BLaER1 treated with 17β-estradiol and CSF1 and Interleukin-3, amounts not matched to agents 10 nM and 100 nM (cell line): Measurements from ENCODE around the gene STRA6.
A peak's percentile ranks its signal among the peaks of the same experiment; 100 is the strongest.

Source experiments
- H3K27ac ChIP-seq, 11 experiments: shearing (Covaris generic); formaldehyde crosslinking; 2 replicates each; pipeline ENCODE4 v1.8.1; 2022
- H3K27me3 ChIP-seq, 11 experiments: shearing (Covaris generic); formaldehyde crosslinking; 2 replicates each; pipeline ENCODE4 v1.8.1; 2022
- H3K36me3 ChIP-seq, 11 experiments: shearing (Covaris generic); formaldehyde crosslinking; 2 replicates each; pipeline ENCODE4 v1.8.1; 2022
- H3K4me1 ChIP-seq, 10 experiments: shearing (Covaris generic); formaldehyde crosslinking; 2 replicates each; pipeline ENCODE4 v1.8.1; 2022
- H3K4me2 ChIP-seq, 11 experiments: shearing (Covaris generic); formaldehyde crosslinking; 2 replicates each; pipeline ENCODE4 v1.8.1; 2022
- H3K4me3 ChIP-seq, 10 experiments: shearing (Covaris generic); formaldehyde crosslinking; 2 replicates each; pipeline ENCODE4 v1.8.1; 2022
- H3K9ac ChIP-seq, 11 experiments: shearing (Covaris generic); formaldehyde crosslinking; 2 replicates each; pipeline ENCODE4 v1.8.1; 2022
- H3K9me3 ChIP-seq, 11 experiments: shearing (Covaris generic); formaldehyde crosslinking; replicated peaks in 1 of 11; 2 replicates each; pipeline ENCODE4 v1.8.1; 2022
- H4K20me1 ChIP-seq, 11 experiments: shearing (Covaris generic); formaldehyde crosslinking; 2 replicates each; pipeline ENCODE4 v1.8.1; 2022
- Cebpa-rat ChIP-seq, 11 experiments: shearing (Covaris generic); IDR thresholded peaks; 2 replicates each; pipeline ENCODE4 v1.8.1; 2022

The STRA6 gene

DNA sequence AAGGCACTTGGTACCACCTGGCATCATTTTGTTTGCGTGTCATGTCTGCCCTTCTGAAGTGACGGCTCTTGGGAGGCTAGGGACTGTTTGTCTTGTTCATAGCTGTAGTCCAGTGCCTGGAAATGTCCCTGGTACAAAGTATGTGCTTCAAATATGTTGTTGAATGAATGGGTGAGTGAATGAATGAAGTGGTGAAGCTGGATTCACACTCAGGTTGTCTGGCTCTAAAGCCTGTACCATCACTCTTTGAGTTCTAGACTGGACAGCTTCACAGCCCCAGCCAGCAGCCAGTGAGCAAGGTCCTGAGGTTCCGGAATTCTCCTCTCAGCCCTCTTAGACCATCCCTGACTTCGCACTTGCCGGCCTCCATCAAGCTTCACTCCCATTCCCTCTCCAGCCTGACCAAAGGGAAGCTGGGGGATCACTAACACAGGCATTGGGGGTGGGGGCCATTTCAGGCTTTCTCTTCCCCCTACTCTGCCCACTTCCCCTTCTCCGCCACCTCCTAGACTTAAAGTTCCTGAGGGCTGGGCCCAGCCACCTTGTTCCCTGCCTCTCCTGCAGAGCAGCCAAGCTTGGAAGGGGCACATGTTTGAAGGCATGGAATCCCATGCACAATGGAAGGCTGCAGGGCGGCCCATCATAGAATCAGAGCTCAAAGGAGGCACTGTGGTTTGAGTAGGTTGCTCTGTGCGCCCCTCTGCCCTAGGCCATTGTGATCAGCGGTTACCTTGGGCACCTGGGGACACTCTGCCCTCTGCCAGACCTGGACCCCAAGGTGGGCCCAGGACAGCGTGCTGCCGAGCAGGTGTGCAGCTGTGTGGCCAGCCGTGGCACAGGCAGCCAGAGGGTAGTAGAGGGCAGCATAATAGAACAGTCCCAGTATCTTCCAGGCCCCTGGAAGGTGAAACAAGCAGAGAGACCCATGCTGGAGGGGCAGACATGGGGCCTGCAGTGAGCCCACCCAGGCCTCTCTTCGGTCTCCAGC lies 7.7 kb downstream of the STRA6 start:
- H3K9ac ChIP-seq, result no peak overlapping the region
- peaks cover 0 to 21% (median 0%) of the 10 kb centered on the region in 11 experiments; a peak in 3 of 22 replicates for H4K20me1 ChIP-seq
- H3K36me3 ChIP-seq, result no peaks in the 10 kb centered on the region
- peaks cover 13 to 83% (median 51%) of the 10 kb centered on the region in 10 experiments; a peak in 19 of 20 replicates for H3K4me1 ChIP-seq
- H3K4me3 ChIP-seq, result no peak overlapping the region
- peak overlapping the region in 6 of 11 experiments; percentile 16 to 83 (median 76); a peak in 11 of 22 replicates for H3K4me2 ChIP-seq
- no peaks in the 10 kb centered on the region for H3K27me3 ChIP-seq
- no peak for TF ChIP-seq Cebpa-rat (IDR thresholded peaks at IDR 0.05)
- H3K27ac ChIP-seq, result no peak overlapping the region
- H3K9me3 ChIP-seq, result no peaks in the 10 kb centered on the region

- H3K27ac ChIP-seq, result peak overlapping the region in 1 of 11 experiments; percentile 31; a peak in 1 of 22 replicates
- H3K4me1 ChIP-seq, result peaks cover 9 to 73% (median 45%) of the 10 kb centered on the region in 10 experiments; a peak in 19 of 20 replicates
- H3K9me3 ChIP-seq, result no peaks in the 10 kb centered on the region
- H3K4me2 ChIP-seq, result peak overlapping the region in 7 of 11 experiments; percentile 12 to 83 (median 72); a peak in 13 of 22 replicates
- no peaks in the 10 kb centered on the region for H3K27me3 ChIP-seq
- TF ChIP-seq Cebpa-rat (IDR thresholded peaks at IDR 0.05), result no peak
- peaks cover 0 to 21% (median 0%) of the 10 kb centered on the region in 11 experiments; a peak in 3 of 22 replicates for H4K20me1 ChIP-seq
- H3K36me3 ChIP-seq, result no peaks in the 10 kb centered on the region
- no peak overlapping the region for H3K9ac ChIP-seq
- no peak overlapping the region for H3K4me3 ChIP-seq
Measured at GRCh38 chr15:74193905-74194304, 8.7 kb downstream of the STRA6 start.

- H3K9ac ChIP-seq, result no peak overlapping the region
- TF ChIP-seq Cebpa-rat (IDR thresholded peaks at IDR 0.05), result no peak
- no peaks in the 10 kb centered on the region for H3K36me3 ChIP-seq
Measured at GRCh38 chr15:74193299-74193718, 9.3 kb downstream of the STRA6 start.

DNA sequence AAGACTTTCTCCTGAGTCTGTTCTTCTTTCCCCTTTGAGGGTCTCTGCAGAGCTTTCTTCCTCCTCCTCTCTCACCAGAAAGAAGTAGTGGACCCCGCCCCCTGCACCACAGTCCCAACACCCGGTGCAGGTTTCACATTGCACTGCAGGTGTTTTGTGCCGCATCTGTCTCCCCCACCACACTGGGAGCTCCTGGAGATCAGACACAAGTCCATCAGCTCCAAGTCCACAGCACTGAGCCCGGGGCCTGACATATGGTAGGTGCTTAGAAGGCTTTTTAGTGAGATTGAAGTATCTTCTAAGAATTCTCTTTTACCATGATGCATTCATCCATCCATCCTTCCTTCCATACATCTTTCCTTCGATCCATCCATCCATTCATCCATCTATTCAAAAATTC lies 9.8 kb downstream of the STRA6 start:
- Histone ChIP-seq H3K4me2 (peak overlapping the region in 5 of 11 experiments; percentile 70 to 83 (median 79); a peak in 9 of 22 replicates), H3K9me3 (no peaks in the 10 kb centered on the region), H3K9ac (no peak overlapping the region), H3K27ac (no peak overlapping the region), H3K4me1 (peaks cover 0 to 61% (median 40%) of the 10 kb centered on the region in 10 experiments; a peak in 17 of 20 replicates), H3K27me3 (no peaks in the 10 kb centered on the region), H3K4me3 (no peak overlapping the region), H4K20me1 (peaks cover 0 to 21% (median 0%) of the 10 kb centered on the region in 11 experiments; a peak in 2 of 22 replicates), H3K36me3 (no peaks in the 10 kb centered on the region)
- no peak for TF ChIP-seq Cebpa-rat (IDR thresholded peaks at IDR 0.05)

More at GRCh38 chr15:74193299-74193718, 9.3 kb downstream of the STRA6 start:
- H3K27me3 ChIP-seq, result no peaks in the 10 kb centered on the region
- H3K4me2 ChIP-seq, result peak overlapping the region in 7 of 11 experiments; percentile 12 to 83 (median 72); a peak in 12 of 22 replicates
- peaks cover 0 to 21% (median 0%) of the 10 kb centered on the region in 11 experiments; a peak in 3 of 22 replicates for H4K20me1 ChIP-seq
- peaks cover 3 to 67% (median 42%) of the 10 kb centered on the region in 10 experiments; a peak in 19 of 20 replicates for H3K4me1 ChIP-seq
- no peak overlapping the region for H3K4me3 ChIP-seq
- H3K9me3 ChIP-seq, result no peaks in the 10 kb centered on the region
- H3K27ac ChIP-seq, result peak overlapping the region in 1 of 11 experiments; percentile 31; a peak in 1 of 22 replicates

- H4K20me1 ChIP-seq, result peaks cover 0 to 17% (median 0%) of the 10 kb centered on the region in 11 experiments; a peak in 2 of 22 replicates
- no peak for TF ChIP-seq Cebpa-rat (IDR thresholded peaks at IDR 0.05)
- 0 out of 22 replicates have a peak overlapping the region, but pooled peaks of 1 of the 11 experiments have one; percentile 83 for H3K4me2 ChIP-seq
- H3K36me3 ChIP-seq, result no peaks in the 10 kb centered on the region
- no peak overlapping the region for H3K9ac ChIP-seq
- H3K9me3 ChIP-seq, result no peaks in the 10 kb centered on the region
- no peak overlapping the region for H3K27ac ChIP-seq
- no peak overlapping the region for H3K4me3 ChIP-seq
- no peaks in the 10 kb centered on the region for H3K27me3 ChIP-seq
- H3K4me1 ChIP-seq, result peaks cover 0 to 53% (median 37%) of the 10 kb centered on the region in 10 experiments; a peak in 17 of 20 replicates
Measured at GRCh38 chr15:74191798-74192197, 10.8 kb downstream of the STRA6 start.

- no peak overlapping the region for H3K9ac ChIP-seq
- no peaks in the 10 kb centered on the region for H3K9me3 ChIP-seq
- no peak for TF ChIP-seq Cebpa-rat (IDR thresholded peaks at IDR 0.05)
- no peaks in the 10 kb centered on the region for H3K36me3 ChIP-seq
- H3K27me3 ChIP-seq, result no peaks in the 10 kb centered on the region
- H3K4me1 ChIP-seq, result peaks cover 0 to 17% (median 9%) of the 10 kb centered on the region in 10 experiments; a peak in 13 of 20 replicates
- no peak overlapping the region for H3K4me2 ChIP-seq
- peaks cover 0 to 6% (median 0%) of the 10 kb centered on the region in 11 experiments; a peak in 4 of 22 replicates for H4K20me1 ChIP-seq
- no peak overlapping the region for H3K4me3 ChIP-seq
- H3K27ac ChIP-seq, result no peak overlapping the region
Measured at GRCh38 chr15:74188216-74188615, 14.4 kb downstream of the STRA6 start.

GRCh38 chr15:74185710-74186348 lies 16.8 kb downstream of the STRA6 start:
- Histone ChIP-seq H3K36me3 (no peaks in the 10 kb centered on the region), H4K20me1 (peaks cover 0 to 11% (median 0%) of the 10 kb centered on the region in 11 experiments; a peak in 4 of 22 replicates), H3K9ac (no peak overlapping the region), H3K4me3 (no peak overlapping the region), H3K27ac (no peak overlapping the region), H3K27me3 (no peaks in the 10 kb centered on the region), H3K9me3 (no peaks in the 10 kb centered on the region), H3K4me2 (no peak overlapping the region), H3K4me1 (peaks cover 0 to 4% (median under 1%) of the 10 kb centered on the region in 10 experiments; a peak in 4 of 20 replicates)
- no peak for TF ChIP-seq Cebpa-rat (IDR thresholded peaks at IDR 0.05)

GRCh38 chr15:74184582-74185091 lies 17.9 kb downstream of the STRA6 start:
- no peaks in the 10 kb centered on the region for H3K36me3 ChIP-seq
- no peaks in the 10 kb centered on the region for H3K27me3 ChIP-seq
- H3K4me1 ChIP-seq, result peaks cover 0 to 14% (median 7%) of the 10 kb centered on the region in 10 experiments; a peak in 11 of 20 replicates
- H3K9me3 ChIP-seq, result no peaks in the 10 kb centered on the region
- TF ChIP-seq Cebpa-rat (IDR thresholded peaks at IDR 0.05), result no peak
- H3K4me3 ChIP-seq, result no peak overlapping the region
- H4K20me1 ChIP-seq, result peaks cover 0 to 16% (median 0%) of the 10 kb centered on the region in 11 experiments; a peak in 5 of 22 replicates
- no peak overlapping the region for H3K4me2 ChIP-seq
- no peak overlapping the region for H3K27ac ChIP-seq
- H3K9ac ChIP-seq, result no peak overlapping the region
